Forelimb muscle (tissue), 1 donor: ENCODE results near the gene RERE. TPM values are rescaled to one million over a fixed set of nuclear protein-coding genes. Genes with fewer than 3 reads are reported as not detected.
A peak's percentile ranks its signal among the peaks of the same experiment; 100 is the strongest.
"Not testable (repeated sequence)": the region's sequence is repeated elsewhere in the genome, so short reads cannot be mapped to it uniquely, and the experiment has no call there.

Source experiments
- DNase-seq: peaks from one replicate; pipeline ENCODE4 v3.0.0-alpha.2; 2013; ENCODE audit warnings: low read depth
- polyA plus RNA-seq: library from polyadenylated mRNA; unstranded; fragments of 120-200 nt; gene quantifications from one replicate; pipeline ENCODE4 v1.2.1, GENCODE V29; 2013; ENCODE audit not compliant: insufficient read length

The RERE gene
- polyA plus RNA-seq, 1 donor, result 72.2 TPM

GRCh38 chr1:8752921-8753713 lies 64.3 kb downstream of the RERE start:
- DNase-seq, result no peak

GRCh38 chr1:8752411-8752810 lies 65.0 kb downstream of the RERE start:
- no peak for DNase-seq

GRCh38 chr1:8751984-8752383 lies 65.5 kb downstream of the RERE start:
- no peak for DNase-seq

- DNase-seq, result no peak
Measured at GRCh38 chr1:8747879-8748825, 69.3 kb downstream of the RERE start.

- no peak for DNase-seq
Measured at GRCh38 chr1:8746554-8746953, 70.9 kb downstream of the RERE start.

GRCh38 chr1:8745749-8746390 lies 71.6 kb downstream of the RERE start:
- no peak for DNase-seq

GRCh38 chr1:8745346-8745745 lies 72.1 kb downstream of the RERE start:
- DNase-seq, result no peak

- DNase-seq, result no peak
Measured at GRCh38 chr1:8742022-8742924, 75.2 kb downstream of the RERE start.

- no peak for DNase-seq
Measured at GRCh38 chr1:8740034-8740449, 77.4 kb downstream of the RERE start.

GRCh38 chr1:8739377-8739776 lies 78.1 kb downstream of the RERE start:
- DNase-seq, result no peak

GRCh38 chr1:8736927-8737326 lies 80.5 kb downstream of the RERE start:
- DNase-seq, result no peak

GRCh38 chr1:8733484-8733883 lies 84.0 kb downstream of the RERE start:
- DNase-seq, result no peak

GRCh38 chr1:8731162-8731561 lies 86.3 kb downstream of the RERE start:
- DNase-seq, result no peak

GRCh38 chr1:8728464-8728863 lies 89.0 kb downstream of the RERE start:
- no peak for DNase-seq

- DNase-seq, result peak; percentile 25
Measured at GRCh38 chr1:8727809-8728213, 89.6 kb downstream of the RERE start.

- DNase-seq, result not testable (repeated sequence)
Measured at GRCh38 chr1:8727316-8727715, 90.1 kb downstream of the RERE start.

- not testable (repeated sequence) for DNase-seq
Measured at GRCh38 chr1:8726801-8727186, 90.6 kb downstream of the RERE start.

GRCh38 chr1:8723010-8723409 lies 94.4 kb downstream of the RERE start:
- no peak for DNase-seq

GRCh38 chr1:8722366-8722765 lies 95.1 kb downstream of the RERE start:
- no peak for DNase-seq

- DNase-seq, result no peak
Measured at GRCh38 chr1:8721679-8722324, 95.6 kb downstream of the RERE start.

- no peak for DNase-seq
Measured at GRCh38 chr1:8720347-8720746, 97.1 kb downstream of the RERE start.
